Activated T-helper 1 cell treated with Interleukin-2 at 50 U/mL for 16 hours (primary cell): ENCODE measurements around the gene PRSS2.
"Not testable (repeated sequence)": the region's sequence is repeated elsewhere in the genome, so short reads cannot be mapped to it uniquely, and the experiment has no call there.

Source experiments
- DNase-seq: peaks from one replicate; pipeline ENCODE4 v3.0.0-alpha.2; 2020; ENCODE audit warnings: low read depth

Gene PRSS2

GRCh38 chr7:142770661-142771352 lies at the start of gene PRSS2:
Gene PRSS2 (plus strand): TSS chr7:142770970. CDS start chr7:142770983, 13 bp downstream.
- DNase-seq: no peak

GRCh38 chr7:142720986-142721385 lies 49.8 kb upstream of the PRSS2 start:
- DNase-seq: no peak

GRCh38 chr7:142722248-142722794 lies 48.4 kb upstream of the PRSS2 start:
- DNase-seq: no peak

DNA sequence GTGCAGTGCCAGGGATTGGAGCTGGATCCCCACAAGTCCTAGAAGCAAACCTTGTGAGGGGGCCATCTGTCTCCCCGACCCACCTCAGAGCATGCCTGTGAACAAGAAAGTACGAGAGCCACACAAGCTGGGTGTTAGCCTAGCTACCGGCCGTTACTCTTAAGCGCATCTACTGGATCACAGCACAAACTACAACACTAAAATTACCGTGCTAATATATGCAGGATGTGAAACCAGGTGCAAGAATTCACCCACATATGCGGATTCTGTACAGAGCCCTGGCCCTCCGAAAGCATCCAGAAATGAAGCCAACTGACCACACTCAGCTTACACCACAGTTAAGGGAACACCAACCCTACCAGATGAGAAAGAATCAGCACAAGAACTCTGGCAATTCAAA lies 37.5 kb upstream of the PRSS2 start:
- no peak for DNase-seq

- DNase-seq: no peak
These were observed 30.8 kb upstream of the PRSS2 start for GRCh38 chr7:142739923-142740492.

- no peak for DNase-seq
These were observed 30.0 kb upstream of the PRSS2 start for GRCh38 chr7:142740786-142741185.

- DNase-seq: not testable (repeated sequence)
These were observed 28.8 kb upstream of the PRSS2 start for GRCh38 chr7:142741932-142742331.

GRCh38 chr7:142745091-142745635 lies 25.6 kb upstream of the PRSS2 start:
- no peak for DNase-seq

- no peak for DNase-seq
These were observed 25.0 kb upstream of the PRSS2 start for GRCh38 chr7:142745745-142746144.

DNA sequence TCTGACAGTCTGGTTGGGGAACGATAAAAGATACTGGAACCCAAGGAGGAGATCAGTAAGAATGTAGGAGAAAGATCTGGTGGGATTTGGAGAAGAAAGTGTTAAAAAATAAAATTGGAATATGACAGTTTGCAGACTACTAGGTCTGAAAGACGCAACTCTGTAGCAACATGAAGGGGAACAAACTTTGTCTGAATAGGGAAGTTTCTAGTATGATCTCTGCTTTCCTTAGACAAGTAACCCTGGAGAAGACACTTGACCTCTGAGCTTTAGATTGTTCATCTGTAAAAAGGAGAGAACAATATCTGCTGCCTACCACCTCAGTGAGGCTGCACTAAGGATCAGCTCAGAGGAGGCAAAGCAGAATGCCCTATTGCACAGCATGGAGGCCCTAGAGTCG lies 24.5 kb upstream of the PRSS2 start:
- DNase-seq: no peak

DNA sequence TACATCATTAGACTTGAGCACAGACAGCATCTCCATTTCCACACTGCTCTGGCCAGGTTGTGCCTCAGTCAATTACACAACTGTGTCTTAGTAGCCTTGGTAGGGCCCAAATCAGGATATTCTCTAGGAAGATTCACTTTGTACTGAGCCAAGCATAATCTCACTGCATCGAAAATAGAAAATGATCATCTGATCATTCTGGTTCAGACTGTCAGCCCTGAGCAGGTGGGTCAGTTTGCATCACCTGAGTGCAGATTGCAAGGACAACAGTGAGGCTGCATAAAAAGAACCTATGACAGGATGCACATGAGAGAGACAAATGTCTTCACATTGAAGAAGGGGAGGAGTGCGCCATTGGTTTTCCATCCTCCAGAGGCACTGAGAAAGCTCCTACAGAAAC lies 22.4 kb upstream of the PRSS2 start:
- DNase-seq: not testable (repeated sequence)

DNA sequence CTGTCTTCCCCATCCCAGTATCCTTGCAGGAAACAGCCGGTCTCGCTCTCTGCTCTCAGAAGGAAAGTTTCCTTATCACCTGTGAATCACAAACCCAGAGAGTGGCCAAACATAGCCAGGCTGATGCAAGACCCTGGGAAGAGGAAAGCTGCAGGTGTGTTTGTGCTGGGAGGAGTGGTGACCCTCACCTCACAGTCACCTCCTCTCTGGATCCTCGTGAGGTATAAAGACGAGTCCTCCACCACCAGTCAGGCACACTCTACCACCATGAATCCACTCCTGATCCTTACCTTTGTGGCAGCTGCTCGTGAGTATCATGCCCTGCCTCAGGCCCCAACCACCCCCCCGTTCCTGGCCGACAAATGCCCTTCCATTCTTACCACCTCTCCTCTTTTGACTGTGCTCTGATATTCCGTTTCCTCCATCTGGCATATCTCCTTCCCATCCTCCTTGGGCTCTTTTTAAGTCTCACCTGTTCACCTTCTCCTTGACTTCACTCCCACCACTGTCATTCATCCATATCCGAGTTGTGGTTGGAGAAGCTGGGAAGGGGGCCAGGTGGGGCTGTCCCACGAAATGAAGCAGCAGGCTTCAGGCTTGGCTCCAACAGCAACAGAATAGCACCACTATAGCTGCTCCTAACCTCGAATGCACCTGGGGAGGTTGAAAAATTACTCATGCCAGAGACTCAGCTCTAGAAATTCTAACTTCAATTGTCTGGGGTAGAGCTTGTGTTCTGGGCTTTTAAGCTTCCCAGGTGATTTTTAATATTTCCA lies 21.4 kb upstream of the PRSS2 start, which contains the start of gene PRSS1:
PRSS1 (plus strand) TSS at position 255 of the 776 bp plus-strand sequence; CDS start at position 268, 13 bp downstream.
- no peak for DNase-seq

DNA sequence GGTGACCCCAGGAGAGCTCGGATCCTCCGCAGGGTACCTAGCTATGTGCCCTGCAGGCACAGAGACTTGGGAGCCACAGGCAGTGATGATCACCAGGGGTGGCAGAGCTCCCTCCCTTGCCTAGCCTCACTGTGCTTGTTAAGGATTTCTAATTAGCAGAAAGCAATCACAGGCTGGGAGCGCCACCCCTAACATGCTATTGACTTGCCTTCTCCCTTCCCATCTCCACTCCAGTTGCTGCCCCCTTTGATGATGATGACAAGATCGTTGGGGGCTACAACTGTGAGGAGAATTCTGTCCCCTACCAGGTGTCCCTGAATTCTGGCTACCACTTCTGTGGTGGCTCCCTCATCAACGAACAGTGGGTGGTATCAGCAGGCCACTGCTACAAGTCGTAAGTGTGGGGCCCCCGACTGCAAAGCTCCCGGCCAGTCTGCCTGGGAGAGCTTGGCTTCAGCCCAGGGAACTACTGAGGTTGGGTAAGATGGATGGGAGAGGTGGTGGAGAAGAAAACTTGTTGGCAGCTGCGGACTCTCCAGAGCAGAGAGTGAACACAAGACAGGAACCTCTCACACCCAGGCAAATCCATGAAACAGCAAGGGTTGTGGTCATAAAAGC lies 20.3 kb upstream of the PRSS2 start:
- no peak for DNase-seq

DNA sequence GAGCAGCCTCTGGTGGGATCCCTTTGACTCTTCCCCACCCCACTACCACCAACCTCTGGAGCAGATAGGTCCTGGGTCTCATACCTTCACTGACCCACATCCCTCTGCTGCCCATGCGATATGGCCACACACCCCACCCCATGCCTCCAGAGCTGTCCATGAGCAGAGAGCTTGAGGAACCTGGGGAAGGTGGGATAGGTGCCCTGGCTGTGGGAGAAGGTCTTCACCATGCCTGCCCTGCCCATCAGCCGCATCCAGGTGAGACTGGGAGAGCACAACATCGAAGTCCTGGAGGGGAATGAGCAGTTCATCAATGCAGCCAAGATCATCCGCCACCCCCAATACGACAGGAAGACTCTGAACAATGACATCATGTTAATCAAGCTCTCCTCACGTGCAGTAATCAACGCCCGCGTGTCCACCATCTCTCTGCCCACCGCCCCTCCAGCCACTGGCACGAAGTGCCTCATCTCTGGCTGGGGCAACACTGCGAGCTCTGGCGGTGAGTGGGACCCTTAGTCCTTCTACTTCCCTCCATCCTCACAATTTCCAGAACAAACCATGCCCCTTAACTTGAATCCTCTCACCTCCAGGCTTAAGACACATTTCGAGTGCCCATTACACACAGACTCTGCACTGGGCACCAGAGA lies 19.1 kb upstream of the PRSS2 start:
- DNase-seq: not testable (repeated sequence)

- no peak for DNase-seq
These were observed 18.2 kb upstream of the PRSS2 start for GRCh38 chr7:142752376-142753225.

GRCh38 chr7:142753366-142753765 lies 17.4 kb upstream of the PRSS2 start:
- no peak for DNase-seq

DNA sequence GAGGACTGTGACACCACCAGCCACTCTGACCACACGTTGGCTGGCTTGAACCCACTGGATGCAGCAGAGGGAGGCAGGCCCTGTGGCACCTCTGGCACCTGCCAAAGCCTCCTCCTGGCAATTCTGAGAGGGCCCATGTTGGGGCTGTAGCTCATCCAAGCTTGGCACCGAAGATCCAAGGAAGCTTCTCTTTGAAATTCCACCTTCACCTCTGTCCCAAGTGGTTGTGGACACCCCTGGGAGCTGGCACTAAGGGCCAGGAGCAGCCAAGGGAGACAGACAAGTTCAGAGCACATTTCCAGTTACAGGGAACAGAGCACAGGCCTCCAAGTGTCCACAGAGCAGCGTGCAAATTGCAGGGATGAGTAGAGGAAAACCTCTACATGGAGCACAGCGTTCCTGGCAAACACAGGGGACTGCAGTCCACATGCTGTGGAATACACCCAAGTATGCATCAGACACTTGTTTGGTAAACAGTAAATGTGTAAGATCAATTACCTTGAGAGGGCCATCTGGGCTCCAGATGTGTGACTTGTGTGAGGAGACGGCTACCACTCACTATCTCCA lies 16.8 kb upstream of the PRSS2 start:
- not testable (repeated sequence) for DNase-seq

DNA sequence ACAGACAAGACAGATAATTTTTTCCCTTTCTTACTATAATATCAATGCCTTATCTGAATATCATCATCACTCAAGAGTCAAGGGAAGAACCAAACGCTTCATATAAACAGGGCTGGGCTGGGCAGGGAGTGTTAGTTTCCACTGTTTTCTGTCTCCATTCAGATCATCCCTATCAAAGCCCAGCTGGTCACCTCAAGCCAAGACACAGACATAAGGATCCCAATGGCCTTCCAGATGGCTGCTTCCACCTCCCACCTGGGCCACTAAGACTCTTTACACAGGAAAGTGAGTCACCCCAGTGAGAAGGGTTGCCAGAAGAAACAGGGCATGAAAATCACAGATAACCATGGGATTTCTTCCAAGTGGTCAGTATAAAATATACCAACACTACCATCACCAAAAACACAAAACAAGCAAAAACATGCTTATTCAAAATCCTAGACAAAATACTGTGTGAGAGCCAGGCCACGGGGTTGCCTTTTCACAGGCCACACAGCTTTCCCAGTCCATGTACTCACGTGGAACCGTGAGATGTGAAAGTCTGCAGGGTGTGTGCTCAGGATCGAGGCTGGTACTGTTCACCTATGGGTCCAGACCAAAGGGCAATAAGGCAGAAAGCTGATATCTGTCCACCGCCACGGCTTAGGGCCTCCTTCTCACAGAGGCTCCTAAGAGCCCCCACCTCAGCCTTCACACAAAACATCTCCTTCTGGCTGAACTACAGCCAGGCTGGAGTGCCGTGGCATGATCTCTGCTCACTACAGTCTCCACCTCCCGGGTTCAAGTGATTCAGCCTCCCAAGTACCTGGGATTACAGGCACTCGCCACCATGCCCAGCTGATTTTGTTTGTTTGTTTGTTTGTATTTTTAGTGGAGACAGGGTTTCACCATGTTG lies 15.8 kb upstream of the PRSS2 start:
- no peak for DNase-seq

GRCh38 chr7:142758312-142758711 lies 12.5 kb upstream of the PRSS2 start:
- DNase-seq: not testable (repeated sequence)
